GM12878 (cell line): ENCODE measurements around the gene PRKRIP1. TPM values are rescaled to one million over a fixed set of nuclear protein-coding genes. Genes with fewer than 3 reads are reported as not detected.
A peak's percentile ranks its signal among the peaks of the same experiment; 100 is the strongest.

ENCODE experiments used
- ATAC-seq: fragments of 200-7000 bp; cut with Tn5 transposase; 3 replicates; pipeline ENCODE4 v1.9.1; 2020; ENCODE audit warnings: mild to moderate bottlenecking, moderate library complexity
- BruUV-seq: library from RNA; stranded (reverse); fragments of 400-500 nt; replicated peaks from 2 replicates; lab custom pipeline; 2021; lab: Mats Ljungman, UMichigan
- CTCF ChIA-PET: fragments of 300-600 bp; sonication (Branson Sonifier 250); formaldehyde crosslinking; extraction: SDS; loops from one replicate; lab custom pipeline; 2021; ENCODE audit warnings: inconsistent platforms; lab: Yijun Ruan, JAX
- POLR2A ChIA-PET: fragments of 350-600 bp; formaldehyde crosslinking; extraction: SDS; loops from one replicate; lab custom pipeline; 2021; ENCODE audit warnings: inconsistent platforms; lab: Charles Lee
- RAD21 ChIA-PET: fragments of 300-600 bp; sonication (Branson Sonifier 250); formaldehyde crosslinking; loops from one replicate; lab custom pipeline; 2023; ENCODE audit warnings: antibody characterized with exemption; ENCODE audit not compliant: unreplicated experiment; lab: Charles Lee
- SMC1A ChIA-PET: fragments of 300-600 bp; sonication (Branson Sonifier 250); formaldehyde crosslinking; loops from one replicate; lab custom pipeline; 2023; ENCODE audit not compliant: unreplicated experiment, uncharacterized antibody; lab: Charles Lee
- DNase-seq: peaks from one replicate; pipeline ENCODE4 v3.0.0-alpha.2; 2011; ENCODE audit warnings: low read depth, low spot score
- FAIRE-seq: peaks from 3 replicates; lab custom pipeline; 2011; peaks lifted over from hg19 to GRCh38; lab: Jason Lieb, UNC
- H2AFZ ChIP-seq: 2 replicates; pipeline ENCODE4 v1.6.0; 2011; ENCODE audit warnings: low read depth, low read length, control low read depth; ENCODE audit not compliant: control insufficient read depth
- H3K27ac ChIP-seq: 2 replicates; pipeline ENCODE4 v1.5.1; 2011; ENCODE audit warnings: control low read depth; ENCODE audit not compliant: control insufficient read depth, insufficient read depth
- H3K27me3 ChIP-seq, 2 experiments: replicated peaks in 1 of 2; 2 replicates each; pipeline versions ENCODE4 v1.6.0 to v1.6.1; 2011; ENCODE audit warnings: low read length in 1 of 2; ENCODE audit not compliant: control insufficient read depth in 2 of 2, insufficient read depth in 2 of 2
- H3K36me3 ChIP-seq, 2 experiments: 2 replicates each; pipeline ENCODE4 v1.5.1; 2011; ENCODE audit warnings: low read length in 1 of 2; ENCODE audit not compliant: control insufficient read depth in 2 of 2, insufficient read depth in 2 of 2
- H3K4me1 ChIP-seq: 2 replicates; pipeline ENCODE4 v1.6.1; 2011; ENCODE audit warnings: mild to moderate bottlenecking, low read length, moderate library complexity, mixed read lengths; ENCODE audit not compliant: control insufficient read depth, insufficient read depth
- H3K4me2 ChIP-seq: 2 replicates; pipeline ENCODE4 v1.6.0; 2011; ENCODE audit warnings: control low read depth; ENCODE audit not compliant: control insufficient read depth, insufficient read depth
- H3K4me3 ChIP-seq: fragments of 200-600 bp; sonication (generic); 2 replicates; pipeline ENCODE4 v1.5.1; 2016
- H3K79me2 ChIP-seq: 2 replicates; pipeline ENCODE4 v1.6.0; 2011; ENCODE audit warnings: low read length; ENCODE audit not compliant: control insufficient read depth, insufficient read depth
- H3K9ac ChIP-seq: 2 replicates; pipeline ENCODE4 v1.8.0; 2011; ENCODE audit warnings: low read length, control low read depth, mixed read lengths; ENCODE audit not compliant: control insufficient read depth, insufficient read depth
- H3K9me3 ChIP-seq: replicated peaks from 3 replicates; pipeline ENCODE4 v1.5.1; 2011; ENCODE audit warnings: mild to moderate bottlenecking, low read length; ENCODE audit not compliant: control insufficient read depth, insufficient read depth
- H4K20me1 ChIP-seq: 2 replicates; pipeline ENCODE4 v1.6.0; 2011; ENCODE audit not compliant: control insufficient read depth, insufficient read depth
- NFXL1 ChIP-seq: fragments of 450-650 bp; IDR thresholded peaks from 2 replicates; pipeline ENCODE4 v1.6.1; 2017; ENCODE audit warnings: antibody characterized with exemption, mild to moderate bottlenecking, borderline replicate concordance
- POU2F2 ChIP-seq: IDR thresholded peaks from 3 replicates; pipeline ENCODE4 v1.6.1; 2011; ENCODE audit warnings: low read depth, mild to moderate bottlenecking, low read length, borderline replicate concordance
- ZBED1 ChIP-seq: IDR thresholded peaks from 2 replicates; pipeline ENCODE4 v1.6.1; 2016; ENCODE audit warnings: borderline replicate concordance
- WGBS: methylation state at CpG from one replicate; pipeline ENCODE4 v1.1.6; 2016; ENCODE audit warnings: low lambda C conversion rate; ENCODE audit not compliant: insufficient replicate concordance, insufficient coverage; ENCODE audit errors: missing lambda C conversion rate; 5-methylcytosine and 5-hydroxymethylcytosine counted together
- in situ Hi-C: fragments of 300-500 bp; cut with MboI; formaldehyde crosslinking; loops from 9 replicates; pipeline ENCODE4 v1.14.3; 2018; ENCODE audit warnings: mixed read lengths
- intact Hi-C: fragments of 100-400 bp; cut with micrococcal nuclease; formaldehyde crosslinking; loops from one replicate; pipeline ENCODE4 v1.14.2; 2022; ENCODE audit not compliant: unreplicated experiment
- polyA plus RNA-seq, 11 experiments: library from polyadenylated mRNA; depleted of rRNA in 4 of 11; unstranded in 6 of 11; stranded (reverse) in 5 of 11; fragments of >200 nt; fragmentation: Nextera tagmentation in 4 of 11; fragmentation: Illumina TruSeq in 1 of 11; extraction: Ambion mirVana in 4 of 11; extraction: Trizol in 1 of 11; gene quantifications; 1 replicate in 1 of 11; 2 replicates in 10 of 11; pipeline versions ENCODE4 v1.2.1 to v1.2.3, GENCODE V29; 2011 to 2016; ENCODE audit warnings: inconsistent platforms in 2 of 11, missing spikeins in 2 of 11, low read depth in 1 of 11
- total RNA-seq, 4 experiments: library from RNA; depleted of rRNA in 3 of 4; stranded (reverse); fragments of >200 nt in 3 of 4; fragmentation: Illumina TruSeq in 1 of 4; extraction: Trizol in 1 of 4; gene quantifications; 2 replicates each; pipeline versions ENCODE4 v1.2.1 to v1.2.3, GENCODE V29; 2013 to 2021
- TF ChIP-seq, protein P1 (sequence below): fragments of 450-650 bp; IDR thresholded peaks from 2 replicates; pipeline ENCODE4 v1.6.1; 2018; ENCODE audit warnings: mild to moderate bottlenecking, low read depth, moderate library complexity; ENCODE audit not compliant: partially characterized antibody
- TF ChIP-seq, protein P2 (sequence below): IDR thresholded peaks from 2 replicates; pipeline ENCODE4 v1.6.1; 2011; ENCODE audit warnings: borderline replicate concordance, low read depth, mild to moderate bottlenecking, moderate library complexity, mixed read lengths, low read length; ENCODE audit not compliant: insufficient read depth; ENCODE audit errors: extremely low read length
- TF ChIP-seq, protein P3 (sequence below): fragments of 450-650 bp; IDR thresholded peaks from 2 replicates; pipeline ENCODE4 v1.6.1; 2018; ENCODE audit warnings: borderline replicate concordance, mild to moderate bottlenecking; ENCODE audit not compliant: partially characterized antibody
- TF ChIP-seq, protein P4 (sequence below): fragments of 450-650 bp; IDR thresholded peaks from 2 replicates; pipeline ENCODE4 v1.6.1; 2017; ENCODE audit warnings: mild to moderate bottlenecking, low read depth, inconsistent platforms; ENCODE audit not compliant: poor library complexity, severe bottlenecking

PRKRIP1 gene
- total and polyA plus RNA-seq, 10 of the 15 experiments (the other 5 are each of a cell fraction or from before 2014, with no cell fraction given), result 17.0 to 38.4 (median 25.5) TPM

DNA sequence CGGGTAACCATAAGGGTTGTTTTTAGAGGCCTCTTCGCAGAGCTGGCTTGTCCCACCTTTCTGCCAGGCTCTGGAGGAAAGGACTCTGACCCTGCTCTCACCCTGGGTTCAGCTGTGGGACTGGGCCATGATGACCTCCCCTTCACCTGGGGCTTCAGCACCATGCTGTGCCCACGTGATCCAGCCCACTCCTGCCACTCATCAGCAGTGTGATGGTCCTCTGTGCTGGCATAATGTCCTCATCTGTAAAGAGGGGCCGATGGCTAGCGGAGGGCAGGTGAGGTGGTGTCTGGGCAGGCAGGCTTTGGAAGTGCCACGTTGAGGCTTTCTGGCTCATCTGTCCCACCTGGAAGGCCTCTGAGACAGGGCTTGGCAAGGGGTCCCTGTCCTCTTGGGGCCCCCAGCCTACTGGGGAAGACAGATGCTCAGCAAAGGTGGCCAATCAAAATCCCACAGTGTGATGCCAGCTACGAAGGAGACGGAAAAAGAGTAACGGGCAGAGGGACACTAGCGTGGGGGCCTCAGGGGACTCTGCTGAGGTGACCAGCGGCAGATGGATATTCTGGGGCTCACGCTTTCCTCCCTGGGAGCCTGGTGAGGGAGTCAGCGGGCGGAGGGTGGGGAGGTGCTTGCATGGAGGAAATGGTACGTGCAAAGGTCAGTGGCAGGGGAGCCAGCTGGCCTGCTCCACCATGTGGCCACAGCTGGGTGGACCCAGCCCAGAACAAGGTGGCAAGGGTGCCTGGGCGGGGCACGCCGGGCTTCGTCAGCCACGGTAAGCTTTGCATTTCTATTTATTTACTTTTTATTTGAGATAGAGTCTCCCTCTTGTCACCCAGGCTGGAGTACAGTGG lies 74.0 kb downstream of the PRKRIP1 start:
- H3K36me3 ChIP-seq, result peaks cover 6 to 26% of the 10 kb centered on the region in 2 experiments
- no peaks in the 10 kb centered on the region for H3K9me3 ChIP-seq
- RAD21 ChIA-PET, result interaction anchor here (1.2 kb wide), 1 partner anchor 65 kb away, joined by 4 read pairs; no protein-coding TSS in a partner anchor
- CTCF ChIA-PET, result interaction anchor here (1.5 kb wide), 1 partner anchor 55 kb away, joined by 3 read pairs; no protein-coding TSS in a partner anchor
- POLR2A ChIA-PET, result interaction anchor here (0.6 kb wide), 1 partner anchor 157 kb away, joined by 4 read pairs; no protein-coding TSS in a partner anchor
- no peaks in the 10 kb centered on the region for H3K27me3 ChIP-seq
- no TSS peak for BruUV-seq
- H3K9ac ChIP-seq, result no peak overlapping the region
- no peak for DNase-seq
- in situ Hi-C loops (no loop called here), intact Hi-C loops (loop anchor here (5.0 kb wide), 1 partner anchor 183 kb away; the partner anchor contains the start of gene SH2B2)
- no peak overlapping the region for H2AFZ ChIP-seq
- peaks cover 9% of the 10 kb centered on the region for H3K4me1 ChIP-seq
- no peak for FAIRE-seq
- SMC1A ChIA-PET, result no interaction called here
- no peak for ATAC-seq
- no peak overlapping the region for H3K4me3 ChIP-seq
- H4K20me1 ChIP-seq, result no peaks in the 10 kb centered on the region
- H3K4me2 ChIP-seq, result no peak overlapping the region
- TF ChIP-seq, protein P1, sequence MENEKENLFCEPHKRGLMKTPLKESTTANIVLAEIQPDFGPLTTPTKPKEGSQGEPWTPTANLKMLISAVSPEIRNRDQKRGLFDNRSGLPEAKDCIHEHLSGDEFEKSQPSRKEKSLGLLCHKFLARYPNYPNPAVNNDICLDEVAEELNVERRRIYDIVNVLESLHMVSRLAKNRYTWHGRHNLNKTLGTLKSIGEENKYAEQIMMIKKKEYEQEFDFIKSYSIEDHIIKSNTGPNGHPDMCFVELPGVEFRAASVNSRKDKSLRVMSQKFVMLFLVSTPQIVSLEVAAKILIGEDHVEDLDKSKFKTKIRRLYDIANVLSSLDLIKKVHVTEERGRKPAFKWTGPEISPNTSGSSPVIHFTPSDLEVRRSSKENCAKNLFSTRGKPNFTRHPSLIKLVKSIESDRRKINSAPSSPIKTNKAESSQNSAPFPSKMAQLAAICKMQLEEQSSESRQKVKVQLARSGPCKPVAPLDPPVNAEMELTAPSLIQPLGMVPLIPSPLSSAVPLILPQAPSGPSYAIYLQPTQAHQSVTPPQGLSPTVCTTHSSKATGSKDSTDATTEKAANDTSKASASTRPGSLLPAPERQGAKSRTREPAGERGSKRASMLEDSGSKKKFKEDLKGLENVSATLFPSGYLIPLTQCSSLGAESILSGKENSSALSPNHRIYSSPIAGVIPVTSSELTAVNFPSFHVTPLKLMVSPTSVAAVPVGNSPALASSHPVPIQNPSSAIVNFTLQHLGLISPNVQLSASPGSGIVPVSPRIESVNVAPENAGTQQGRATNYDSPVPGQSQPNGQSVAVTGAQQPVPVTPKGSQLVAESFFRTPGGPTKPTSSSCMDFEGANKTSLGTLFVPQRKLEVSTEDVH, result no peak
- TF ChIP-seq, protein P2, sequence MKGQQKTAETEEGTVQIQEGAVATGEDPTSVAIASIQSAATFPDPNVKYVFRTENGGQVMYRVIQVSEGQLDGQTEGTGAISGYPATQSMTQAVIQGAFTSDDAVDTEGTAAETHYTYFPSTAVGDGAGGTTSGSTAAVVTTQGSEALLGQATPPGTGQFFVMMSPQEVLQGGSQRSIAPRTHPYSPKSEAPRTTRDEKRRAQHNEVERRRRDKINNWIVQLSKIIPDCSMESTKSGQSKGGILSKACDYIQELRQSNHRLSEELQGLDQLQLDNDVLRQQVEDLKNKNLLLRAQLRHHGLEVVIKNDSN, result peak; percentile 32
- TF ChIP-seq POU2F2 (no peak), ZBED1 (no peak), NFXL1 (no peak)
- TF ChIP-seq, protein P3, sequence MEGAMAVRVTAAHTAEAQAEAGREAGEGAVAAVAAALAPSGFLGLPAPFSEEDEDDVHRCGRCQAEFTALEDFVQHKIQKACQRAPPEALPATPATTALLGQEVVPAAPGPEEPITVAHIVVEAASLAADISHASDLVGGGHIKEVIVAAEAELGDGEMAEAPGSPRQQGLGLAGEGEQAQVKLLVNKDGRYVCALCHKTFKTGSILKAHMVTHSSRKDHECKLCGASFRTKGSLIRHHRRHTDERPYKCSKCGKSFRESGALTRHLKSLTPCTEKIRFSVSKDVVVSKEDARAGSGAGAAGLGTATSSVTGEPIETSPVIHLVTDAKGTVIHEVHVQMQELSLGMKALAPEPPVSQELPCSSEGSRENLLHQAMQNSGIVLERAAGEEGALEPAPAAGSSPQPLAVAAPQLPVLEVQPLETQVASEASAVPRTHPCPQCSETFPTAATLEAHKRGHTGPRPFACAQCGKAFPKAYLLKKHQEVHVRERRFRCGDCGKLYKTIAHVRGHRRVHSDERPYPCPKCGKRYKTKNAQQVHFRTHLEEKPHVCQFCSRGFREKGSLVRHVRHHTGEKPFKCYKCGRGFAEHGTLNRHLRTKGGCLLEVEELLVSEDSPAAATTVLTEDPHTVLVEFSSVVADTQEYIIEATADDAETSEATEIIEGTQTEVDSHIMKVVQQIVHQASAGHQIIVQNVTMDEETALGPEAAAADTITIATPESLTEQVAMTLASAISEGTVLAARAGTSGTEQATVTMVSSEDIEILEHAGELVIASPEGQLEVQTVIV, result no peak
- TF ChIP-seq, protein P4, sequence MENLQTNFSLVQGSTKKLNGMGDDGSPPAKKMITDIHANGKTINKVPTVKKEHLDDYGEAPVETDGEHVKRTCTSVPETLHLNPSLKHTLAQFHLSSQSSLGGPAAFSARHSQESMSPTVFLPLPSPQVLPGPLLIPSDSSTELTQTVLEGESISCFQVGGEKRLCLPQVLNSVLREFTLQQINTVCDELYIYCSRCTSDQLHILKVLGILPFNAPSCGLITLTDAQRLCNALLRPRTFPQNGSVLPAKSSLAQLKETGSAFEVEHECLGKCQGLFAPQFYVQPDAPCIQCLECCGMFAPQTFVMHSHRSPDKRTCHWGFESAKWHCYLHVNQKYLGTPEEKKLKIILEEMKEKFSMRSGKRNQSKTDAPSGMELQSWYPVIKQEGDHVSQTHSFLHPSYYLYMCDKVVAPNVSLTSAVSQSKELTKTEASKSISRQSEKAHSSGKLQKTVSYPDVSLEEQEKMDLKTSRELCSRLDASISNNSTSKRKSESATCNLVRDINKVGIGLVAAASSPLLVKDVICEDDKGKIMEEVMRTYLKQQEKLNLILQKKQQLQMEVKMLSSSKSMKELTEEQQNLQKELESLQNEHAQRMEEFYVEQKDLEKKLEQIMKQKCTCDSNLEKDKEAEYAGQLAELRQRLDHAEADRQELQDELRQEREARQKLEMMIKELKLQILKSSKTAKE, result no peak
- WGBS, result 81% methylated on average over 20 of the region's 20 CpGs
- no peak overlapping the region for H3K27ac ChIP-seq
- H3K79me2 ChIP-seq, result peaks cover 10% of the 10 kb centered on the region
